HCT116 (cell line): ENCODE data around the gene AHNAK. TPM values are rescaled to one million over a fixed set of nuclear protein-coding genes. Genes with fewer than 3 reads are reported as not detected.

Experiments used
- ATAC-seq: fragments of 200-7000 bp; cut with Tn5 transposase; 2 replicates; pipeline ENCODE4 v1.9.1; 2020; ENCODE audit warnings: mild to moderate bottlenecking, moderate library complexity
- BruUV-seq: library from RNA; stranded (reverse); fragments of 400-500 nt; replicated peaks from 2 replicates; lab custom pipeline; 2021; lab: Mats Ljungman, UMichigan
- CTCF ChIA-PET: fragments of 300-600 bp; sonication (Branson Sonifier 250); formaldehyde crosslinking; loops from one replicate; lab custom pipeline; 2021; ENCODE audit warnings: antibody characterized with exemption; lab: Charles Lee
- POLR2A ChIA-PET: fragments of 300-600, 350-600 bp; sonication (Branson Sonifier 250); formaldehyde crosslinking; loops from one replicate; lab custom pipeline; 2021; ENCODE audit warnings: antibody characterized with exemption; lab: Charles Lee
- RAD21 ChIA-PET, 2 experiments: fragments of 300-600 bp; sonication (Branson Sonifier 250); formaldehyde crosslinking; loops; one replicate each; lab custom pipeline; 2023; ENCODE audit warnings: low total read pairs in 2 of 2; ENCODE audit not compliant: uncharacterized antibody in 2 of 2, unreplicated experiment in 2 of 2, low non-redundant PET in 1 of 2; lab: Charles Lee
- DNase-seq: peaks from one replicate; pipeline ENCODE4 v3.0.0-alpha.2; 2010; ENCODE audit warnings: low read depth, low spot score
- H2AFZ ChIP-seq: fragments of 200-600 bp; shearing (Covaris generic), sonication (generic); 2 replicates; pipeline ENCODE4 v1.6.1; 2017; ENCODE audit warnings: low read depth, mixed run types, mixed read lengths, antibody characterized with exemption, low read length; ENCODE audit not compliant: poor library complexity, severe bottlenecking
- H3K27ac ChIP-seq: 2 replicates; pipeline ENCODE4 v1.5.1; 2012; ENCODE audit warnings: low read depth, low read length
- H3K27me3 ChIP-seq: fragments of 200-600 bp; sonication (generic); 2 replicates; pipeline ENCODE4 v1.6.1; 2016; ENCODE audit warnings: mixed run types, low read length, mixed read lengths; ENCODE audit not compliant: insufficient read depth
- H3K36me3 ChIP-seq, 2 experiments: fragments of 200-500 bp in 1 of 2; fragments of 200-600 bp in 1 of 2; sonication (Bioruptor generic) in 1 of 2; sonication (generic) in 1 of 2; 2 replicates each; pipeline versions ENCODE4 v1.5.1 to v1.6.1; 2014 to 2016; ENCODE audit warnings: low read length in 2 of 2, inconsistent platforms in 1 of 2, mixed read lengths in 1 of 2, mixed run types in 1 of 2; ENCODE audit not compliant: insufficient read depth in 2 of 2, control insufficient read depth in 1 of 2
- H3K4me1 ChIP-seq, 2 experiments: fragments of 200-600 bp in 1 of 2; sonication (generic) in 1 of 2; 2 replicates each; pipeline versions ENCODE4 v1.5.1 to v1.6.1; 2012 to 2017; ENCODE audit warnings: low read length in 2 of 2, inconsistent platforms in 1 of 2, mild to moderate bottlenecking in 1 of 2, mixed read lengths in 1 of 2, mixed run types in 1 of 2, moderate library complexity in 1 of 2; ENCODE audit not compliant: insufficient read depth in 2 of 2, control insufficient read depth in 1 of 2
- H3K4me2 ChIP-seq: fragments of 200-600 bp; sonication (generic); 2 replicates; pipeline ENCODE4 v1.6.1; 2017; ENCODE audit warnings: mixed run types, low read length, mixed read lengths
- H3K4me3 ChIP-seq, 2 experiments: fragments of 200-600 bp in 1 of 2; sonication (generic) in 1 of 2; replicated peaks in 1 of 2; 2 replicates each; pipeline ENCODE4 v1.5.1; 2011 to 2016; ENCODE audit warnings: low read length in 2 of 2, control low read depth in 1 of 2, low read depth in 1 of 2, mild to moderate bottlenecking in 1 of 2, mixed read lengths in 1 of 2, mixed run types in 1 of 2
- H3K79me2 ChIP-seq: fragments of 200-600 bp; sonication (generic); 2 replicates; pipeline ENCODE4 v1.6.1; 2017; ENCODE audit warnings: mild to moderate bottlenecking, mixed run types, low read length, moderate library complexity, mixed read lengths; ENCODE audit not compliant: insufficient read depth
- H3K9ac ChIP-seq: fragments of 200-600 bp; sonication (generic); 2 replicates; pipeline ENCODE4 v1.6.1; 2016; ENCODE audit warnings: low read length, mixed read lengths
- H3K9me2 ChIP-seq: fragments of 200-600 bp; sonication (generic), shearing (Covaris generic); 2 replicates; pipeline ENCODE4 v1.6.1; 2017; ENCODE audit warnings: mixed run types, mild to moderate bottlenecking, moderate library complexity; ENCODE audit not compliant: insufficient read depth
- H3K9me3 ChIP-seq, 2 experiments: fragments of 200-500 bp in 1 of 2; fragments of 200-600 bp in 1 of 2; sonication (Bioruptor generic) in 1 of 2; sonication (generic) in 1 of 2; 2 replicates each; pipeline ENCODE4 v1.6.1; 2014 to 2017; ENCODE audit warnings: low read length in 2 of 2, mixed read lengths in 2 of 2, inconsistent platforms in 1 of 2, low read depth in 1 of 2, mild to moderate bottlenecking in 1 of 2, mixed run types in 1 of 2, moderate library complexity in 1 of 2; ENCODE audit not compliant: control insufficient read depth in 1 of 2, insufficient read depth in 1 of 2
- H4K20me1 ChIP-seq: fragments of 200-600 bp; sonication (generic), shearing (Covaris generic); 2 replicates; pipeline ENCODE4 v1.6.1; 2017; ENCODE audit warnings: mixed run types, mild to moderate bottlenecking, moderate library complexity; ENCODE audit not compliant: insufficient read depth
- YY1 ChIP-seq: IDR thresholded peaks from 2 replicates; pipeline ENCODE4 v1.6.1; 2011; ENCODE audit warnings: low read length, low read depth, moderate library complexity, mild to moderate bottlenecking; ENCODE audit not compliant: insufficient replicate concordance; ENCODE audit errors: extremely low read depth
- intact Hi-C: fragments of 100-400 bp; cut with micrococcal nuclease; formaldehyde crosslinking; loops from 2 replicates; pipeline ENCODE4 v1.10.0; 2022
- total RNA-seq: library from RNA; stranded (reverse); gene quantifications from one replicate; pipeline ENCODE4 v1.2.1, GENCODE V29; 2021; ENCODE audit not compliant: unreplicated experiment
- TF ChIP-seq, protein P1 (sequence below): IDR thresholded peaks from 2 replicates; pipeline ENCODE4 v1.6.1; 2012
- TF ChIP-seq, protein P2 (sequence below), 3 experiments: fragments of 200-600 bp in 1 of 3; sonication (generic) in 1 of 3; IDR thresholded peaks in 2 of 3; conservative IDR thresholded peaks in 1 of 3; 2 replicates each; pipeline ENCODE4 v1.5.1; 2012 to 2017; ENCODE audit warnings: low read depth in 2 of 3, low read length in 2 of 3, antibody characterized with exemption in 1 of 3, borderline replicate concordance in 1 of 3, control low read depth in 1 of 3, mild to moderate bottlenecking in 1 of 3, mixed read lengths in 1 of 3, mixed run types in 1 of 3, moderate library complexity in 1 of 3; ENCODE audit not compliant: insufficient read depth in 1 of 3

Gene AHNAK
- total RNA-seq, 1 experiment from 2014 or later: 239 TPM

DNA sequence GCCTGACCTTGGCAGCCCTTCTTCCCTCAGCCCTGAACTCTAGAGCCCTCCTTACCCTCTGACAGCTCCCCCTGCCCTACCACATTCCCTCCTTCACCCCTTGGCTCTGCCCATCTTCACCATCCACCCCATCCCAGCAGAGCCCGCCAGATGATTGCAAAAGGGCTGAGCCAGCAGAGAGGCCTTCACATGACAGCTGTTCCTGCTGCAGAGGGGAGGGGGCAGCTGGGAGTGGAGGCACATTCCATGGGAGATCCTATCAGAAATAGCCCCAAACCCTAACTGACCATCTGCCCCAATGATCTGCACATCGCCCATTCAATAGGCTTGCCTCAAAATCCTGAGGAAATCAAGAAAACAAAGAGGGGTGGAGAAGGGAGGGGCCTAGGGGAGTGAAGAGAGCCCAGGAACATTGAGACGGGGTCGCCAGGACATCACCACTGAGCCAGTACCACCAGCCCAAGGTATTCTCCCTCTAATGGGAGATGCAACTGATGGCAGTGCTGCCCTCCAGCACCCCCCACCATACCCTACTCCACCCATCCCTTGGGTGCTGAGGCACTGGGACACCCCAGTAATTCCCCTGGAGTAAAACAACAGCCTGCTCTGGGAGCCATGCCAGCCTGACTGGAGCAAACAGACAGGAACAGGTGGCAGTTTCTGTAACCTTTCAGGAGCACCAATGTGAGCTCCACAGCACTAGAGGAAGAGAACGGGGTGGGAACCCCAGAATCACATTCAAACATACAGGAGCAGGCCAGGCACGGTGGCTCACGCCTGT is 8.0 kb upstream of the AHNAK start:
- Histone ChIP-seq H3K27me3 (no peaks in the 10 kb centered on the region), H3K9me3 (no peaks in the 10 kb centered on the region), H3K9ac (peak overlapping the region; percentile 81), H3K36me3 (peaks cover 9 to 12% of the 10 kb centered on the region in 2 experiments; a peak in 3 of 4 replicates), H4K20me1 (no peaks in the 10 kb centered on the region; the same call in 1 of the 2 replicates), H2AFZ (no peak overlapping the region), H3K4me3 (peak overlapping the region; percentile 30 to 52), H3K79me2 (peaks cover 22% of the 10 kb centered on the region), H3K4me2 (peak overlapping the region; percentile 94), H3K4me1 (peaks cover 74 to 90% of the 10 kb centered on the region in 2 experiments), H3K9me2 (no peaks in the 10 kb centered on the region), H3K27ac (peak overlapping the region; percentile 99)
- CTCF ChIA-PET: interaction anchor here (1.5 to 3.8 kb wide), 4 partner anchors 11 to 160 kb away, joined by 9 to 39 read pairs (median 20); no protein-coding TSS in a partner anchor
- ATAC-seq: no peak
- RAD21 ChIA-PET: interaction anchor here in 1 of 2 experiments (2.2 kb wide), 1 partner anchor 11 kb away, joined by 6 read pairs; no protein-coding TSS in a partner anchor
- TF ChIP-seq, protein P1, sequence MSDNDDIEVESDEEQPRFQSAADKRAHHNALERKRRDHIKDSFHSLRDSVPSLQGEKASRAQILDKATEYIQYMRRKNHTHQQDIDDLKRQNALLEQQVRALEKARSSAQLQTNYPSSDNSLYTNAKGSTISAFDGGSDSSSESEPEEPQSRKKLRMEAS: no peak
- TF ChIP-seq, protein P2, sequence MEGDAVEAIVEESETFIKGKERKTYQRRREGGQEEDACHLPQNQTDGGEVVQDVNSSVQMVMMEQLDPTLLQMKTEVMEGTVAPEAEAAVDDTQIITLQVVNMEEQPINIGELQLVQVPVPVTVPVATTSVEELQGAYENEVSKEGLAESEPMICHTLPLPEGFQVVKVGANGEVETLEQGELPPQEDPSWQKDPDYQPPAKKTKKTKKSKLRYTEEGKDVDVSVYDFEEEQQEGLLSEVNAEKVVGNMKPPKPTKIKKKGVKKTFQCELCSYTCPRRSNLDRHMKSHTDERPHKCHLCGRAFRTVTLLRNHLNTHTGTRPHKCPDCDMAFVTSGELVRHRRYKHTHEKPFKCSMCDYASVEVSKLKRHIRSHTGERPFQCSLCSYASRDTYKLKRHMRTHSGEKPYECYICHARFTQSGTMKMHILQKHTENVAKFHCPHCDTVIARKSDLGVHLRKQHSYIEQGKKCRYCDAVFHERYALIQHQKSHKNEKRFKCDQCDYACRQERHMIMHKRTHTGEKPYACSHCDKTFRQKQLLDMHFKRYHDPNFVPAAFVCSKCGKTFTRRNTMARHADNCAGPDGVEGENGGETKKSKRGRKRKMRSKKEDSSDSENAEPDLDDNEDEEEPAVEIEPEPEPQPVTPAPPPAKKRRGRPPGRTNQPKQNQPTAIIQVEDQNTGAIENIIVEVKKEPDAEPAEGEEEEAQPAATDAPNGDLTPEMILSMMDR (IDR thresholded peaks at IDR 0.05 in 2 of 3, conservative IDR thresholded peaks at IDR 0.05 in 1 of 3; ENCODE audit: borderline replicate concordance in 1 of 3, insufficient read depth in 1 of 3, low read depth in 2 of 3, low read length in 2 of 3): no peak
- no peak for TF ChIP-seq YY1
- intact Hi-C loops: loop anchor here (5.0 kb wide), 1 partner anchor 288 kb away; no protein-coding TSS in a partner anchor
- BruUV-seq: TSS peak; percentile 43
- POLR2A ChIA-PET: interaction anchor here (1.4 to 3.2 kb wide), 4 partner anchors 7 to 286 kb away, joined by 6 to 16 read pairs (median 10); partner anchors contain the start of gene AHNAK
- no peak for DNase-seq
